ENCODE results near the gene STXBP6.

Gene STXBP6

GRCh38 chr14:25006031-25006430 is 43.9 kb downstream of the STXBP6 start:
- Histone ChIP-seq H3K79me2 (ENCODE audit: control insufficient read depth, low read length) (no peaks in the 10 kb centered on the region), H3K4me3 (ENCODE audit: low read length) (no peak overlapping the region), H3K4me1 (ENCODE audit: control insufficient read depth, low read length) (no peaks in the 10 kb centered on the region), H3K9me2 (replicated peaks; ENCODE audit: control insufficient read depth, low read length) (no peaks in the 10 kb centered on the region), H3F3A (ENCODE audit: control insufficient read depth, insufficient read depth) (no peaks in the 10 kb centered on the region), H3K36me3 (ENCODE audit: control insufficient read depth, low read length) (no peaks in the 10 kb centered on the region), H3K27ac (ENCODE audit: low read depth, low read length) (no peak overlapping the region), H3K27me3 (ENCODE audit: control insufficient read depth, low read length) (no peaks in the 10 kb centered on the region), H3K4me2 (ENCODE audit: low read length) (no peak overlapping the region), H3K9me3 (ENCODE audit: control insufficient read depth, insufficient read depth, low read length) (no peaks in the 10 kb centered on the region), H4K20me1 (ENCODE audit: control insufficient read depth, insufficient read depth, low read depth, low read length) (no peaks in the 10 kb centered on the region)
- no peak for TF ChIP-seq EZH2phosphoT487 (IDR thresholded peaks at IDR 0.05; ENCODE audit: borderline replicate concordance, low read length)
- no peak for TF ChIP-seq CTCF (IDR thresholded peaks at IDR 0.05; ENCODE audit: low read depth, low read length, poor library complexity, severe bottlenecking)

GRCh38 chr14:25004389-25004809 is 45.5 kb downstream of the STXBP6 start:
- H3F3A ChIP-seq (ENCODE audit: control insufficient read depth, insufficient read depth): no peaks in the 10 kb centered on the region
- no peak overlapping the region for H3K4me2 ChIP-seq (ENCODE audit: low read length)
- no peaks in the 10 kb centered on the region for H3K9me2 ChIP-seq (replicated peaks; ENCODE audit: control insufficient read depth, low read length)

GRCh38 chr14:25003537-25003936 is 46.4 kb downstream of the STXBP6 start:
- no peak overlapping the region for H3K27ac ChIP-seq (ENCODE audit: low read depth, low read length)
- no peak overlapping the region for H3K4me2 ChIP-seq (ENCODE audit: low read length)
- H3K4me1 ChIP-seq (ENCODE audit: control insufficient read depth, low read length): no peaks in the 10 kb centered on the region
- H4K20me1 ChIP-seq (ENCODE audit: control insufficient read depth, insufficient read depth, low read depth, low read length): no peaks in the 10 kb centered on the region
- no peaks in the 10 kb centered on the region for H3K27me3 ChIP-seq (ENCODE audit: control insufficient read depth, low read length)
- H3K4me3 ChIP-seq (ENCODE audit: low read length): no peak overlapping the region
- no peaks in the 10 kb centered on the region for H3K36me3 ChIP-seq (ENCODE audit: control insufficient read depth, low read length)
- H3K79me2 ChIP-seq (ENCODE audit: control insufficient read depth, low read length): no peaks in the 10 kb centered on the region
- no peak for TF ChIP-seq EZH2phosphoT487 (IDR thresholded peaks at IDR 0.05; ENCODE audit: borderline replicate concordance, low read length)
- TF ChIP-seq CTCF (IDR thresholded peaks at IDR 0.05; ENCODE audit: low read depth, low read length, poor library complexity, severe bottlenecking): no peak
- no peaks in the 10 kb centered on the region for H3F3A ChIP-seq (ENCODE audit: control insufficient read depth, insufficient read depth)
- H3K9me3 ChIP-seq (ENCODE audit: control insufficient read depth, insufficient read depth, low read length): no peaks in the 10 kb centered on the region
- H3K9me2 ChIP-seq (replicated peaks; ENCODE audit: control insufficient read depth, low read length): no peaks in the 10 kb centered on the region

More at GRCh38 chr14:25004389-25004809, 45.5 kb downstream of the STXBP6 start:
- Histone ChIP-seq H4K20me1 (ENCODE audit: control insufficient read depth, insufficient read depth, low read depth, low read length) (no peaks in the 10 kb centered on the region), H3K27me3 (ENCODE audit: control insufficient read depth, low read length) (no peaks in the 10 kb centered on the region), H3K27ac (ENCODE audit: low read depth, low read length) (no peak overlapping the region), H3K9me3 (ENCODE audit: control insufficient read depth, insufficient read depth, low read length) (no peaks in the 10 kb centered on the region), H3K4me3 (ENCODE audit: low read length) (no peak overlapping the region), H3K79me2 (ENCODE audit: control insufficient read depth, low read length) (no peaks in the 10 kb centered on the region), H3K4me1 (ENCODE audit: control insufficient read depth, low read length) (no peaks in the 10 kb centered on the region), H3K36me3 (ENCODE audit: control insufficient read depth, low read length) (no peaks in the 10 kb centered on the region)
- TF ChIP-seq CTCF (IDR thresholded peaks at IDR 0.05; ENCODE audit: low read depth, low read length, poor library complexity, severe bottlenecking) (no peak), EZH2phosphoT487 (IDR thresholded peaks at IDR 0.05; ENCODE audit: borderline replicate concordance, low read length) (no peak)
